Muscle layer of colon (tissue), 2 donors: Measurements from ENCODE around the gene EVA1A.

Experiments
- H3K27ac ChIP-seq: one replicate; pipeline ENCODE4 v1.7.0; 2013; ENCODE audit warnings: low read depth, mild to moderate bottlenecking, low read length, moderate library complexity
- H3K27me3 ChIP-seq, 2 donors: one replicate each; pipeline ENCODE4 v1.7.0; 2013; ENCODE audit warnings: low read length in 2 of 2, mild to moderate bottlenecking in 2 of 2; ENCODE audit not compliant: insufficient read depth in 2 of 2, control insufficient read depth in 1 of 2
- H3K36me3 ChIP-seq: one replicate; pipeline ENCODE4 v1.7.0; 2013; ENCODE audit warnings: mild to moderate bottlenecking, low read length; ENCODE audit not compliant: insufficient read depth
- H3K4me1 ChIP-seq: one replicate; pipeline ENCODE4 v1.7.0; 2013; ENCODE audit warnings: mild to moderate bottlenecking, low read length; ENCODE audit not compliant: insufficient read depth
- H3K4me3 ChIP-seq, 2 donors: one replicate each; pipeline ENCODE4 v1.7.0; 2013; ENCODE audit warnings: low read length in 2 of 2, low read depth in 1 of 2, mild to moderate bottlenecking in 1 of 2, moderate library complexity in 1 of 2
- H3K9ac ChIP-seq: one replicate; pipeline ENCODE4 v1.7.0; 2013; ENCODE audit warnings: low read length
- H3K9me3 ChIP-seq: one replicate; pipeline ENCODE4 v1.7.0; 2013; ENCODE audit warnings: mild to moderate bottlenecking, low read length
- donor health status: abdominal sarcoma.
- donor health status: Adenocarcinoma of cecum.

The EVA1A gene

DNA sequence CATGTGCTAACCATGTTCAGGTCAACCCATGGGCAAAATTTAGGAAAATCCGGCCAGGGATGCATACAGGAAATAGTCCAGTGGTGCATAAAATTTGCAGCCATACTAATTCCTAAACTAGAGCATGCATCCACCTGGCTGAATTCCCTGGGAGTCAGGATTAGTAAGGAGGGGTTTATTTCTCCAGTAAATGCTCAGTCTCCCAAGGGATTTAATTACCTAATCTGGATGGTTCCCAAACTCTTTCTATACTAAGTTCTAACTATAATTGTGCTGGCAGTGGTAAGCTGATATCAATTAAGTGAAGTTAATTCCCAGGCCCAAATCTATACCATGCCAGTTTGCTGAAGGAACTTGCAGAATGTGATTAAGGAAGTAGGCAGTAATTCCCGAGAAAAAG is 26.2 kb upstream of the EVA1A start:
- Histone ChIP-seq H3K4me3 (no peak overlapping the region), H3K36me3 (no peaks in the 10 kb centered on the region), H3K27ac (no peak overlapping the region), H3K4me1 (no peaks in the 10 kb centered on the region), H3K9ac (no peak overlapping the region), H3K9me3 (no peaks in the 10 kb centered on the region), H3K27me3 (no peaks in the 10 kb centered on the region)

DNA sequence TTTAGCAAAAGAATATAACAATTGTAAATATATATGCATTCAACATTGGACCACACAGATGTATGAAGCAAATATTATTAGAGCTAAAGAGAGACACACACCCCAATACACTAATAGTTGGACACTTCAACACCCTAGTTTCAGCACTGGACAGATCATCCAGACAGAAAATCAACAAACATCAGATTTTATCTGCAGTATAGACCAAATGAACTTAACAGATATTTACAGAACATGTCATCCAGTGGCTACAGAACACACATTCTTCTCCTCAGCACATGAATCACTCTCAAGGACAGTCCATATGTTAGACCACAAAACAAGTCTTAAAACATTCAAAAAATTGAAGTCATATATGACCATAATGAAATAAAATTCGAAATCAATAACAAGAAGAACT is 22.1 kb upstream of the EVA1A start:
- H3K4me1 ChIP-seq: no peaks in the 10 kb centered on the region
- H3K27ac ChIP-seq: no peak overlapping the region
- no peaks in the 10 kb centered on the region for H3K27me3 ChIP-seq
- no peak overlapping the region for H3K4me3 ChIP-seq
- H3K9me3 ChIP-seq: no peaks in the 10 kb centered on the region
- no peak overlapping the region for H3K9ac ChIP-seq
- no peaks in the 10 kb centered on the region for H3K36me3 ChIP-seq

DNA sequence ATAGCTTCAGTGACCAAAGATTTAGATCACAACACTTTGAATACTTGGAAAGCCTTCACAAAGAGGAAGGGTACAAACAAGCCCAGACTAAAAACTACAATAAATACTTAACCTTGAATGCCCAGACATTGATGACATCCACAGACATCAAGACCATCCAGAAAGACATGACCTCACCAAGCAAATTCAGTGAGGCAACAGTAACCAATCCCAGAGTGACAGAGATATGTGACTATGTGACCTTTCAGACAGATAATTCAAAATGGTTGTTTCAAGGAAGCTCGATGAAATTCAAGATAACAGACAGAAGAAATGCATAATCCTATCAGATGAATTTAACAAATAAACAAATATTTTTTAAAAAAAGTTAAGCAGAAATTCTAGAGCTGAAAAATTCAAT is 19.9 kb upstream of the EVA1A start:
- Histone ChIP-seq H3K9ac (no peak overlapping the region), H3K4me3 (no peak overlapping the region), H3K4me1 (no peaks in the 10 kb centered on the region), H3K27ac (no peak overlapping the region), H3K9me3 (no peaks in the 10 kb centered on the region), H3K27me3 (no peaks in the 10 kb centered on the region), H3K36me3 (no peaks in the 10 kb centered on the region)

GRCh38 chr2:75580156-75580555 is 19.4 kb upstream of the EVA1A start:
- Histone ChIP-seq H3K9me3 (no peaks in the 10 kb centered on the region), H3K4me3 (no peak overlapping the region), H3K9ac (no peak overlapping the region), H3K27ac (no peak overlapping the region), H3K36me3 (no peaks in the 10 kb centered on the region), H3K27me3 (no peaks in the 10 kb centered on the region), H3K4me1 (no peaks in the 10 kb centered on the region)

DNA sequence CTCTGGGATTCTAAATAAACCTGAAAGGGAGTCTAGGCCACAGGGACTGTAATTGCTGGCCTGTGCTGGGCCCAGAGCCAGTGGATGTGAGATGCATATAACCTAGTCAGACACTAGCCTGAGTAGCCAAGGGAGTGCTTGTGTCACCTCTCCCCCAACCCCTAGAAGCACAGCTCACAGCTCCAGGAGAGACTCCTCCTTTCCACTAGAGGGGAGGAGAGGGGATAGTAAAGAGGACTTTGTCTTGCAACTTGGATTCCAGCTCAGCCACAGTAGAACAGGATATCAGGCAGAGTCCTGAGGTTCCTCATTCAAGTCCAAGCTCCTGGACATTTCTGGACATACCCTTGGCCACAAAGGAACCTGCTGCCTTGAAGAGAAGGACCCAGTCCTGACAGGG is 18.4 kb upstream of the EVA1A start:
- Histone ChIP-seq H3K36me3 (no peaks in the 10 kb centered on the region), H3K4me1 (no peaks in the 10 kb centered on the region), H3K27me3 (no peaks in the 10 kb centered on the region), H3K9ac (no peak overlapping the region), H3K4me3 (no peak overlapping the region), H3K27ac (no peak overlapping the region), H3K9me3 (no peaks in the 10 kb centered on the region)

DNA sequence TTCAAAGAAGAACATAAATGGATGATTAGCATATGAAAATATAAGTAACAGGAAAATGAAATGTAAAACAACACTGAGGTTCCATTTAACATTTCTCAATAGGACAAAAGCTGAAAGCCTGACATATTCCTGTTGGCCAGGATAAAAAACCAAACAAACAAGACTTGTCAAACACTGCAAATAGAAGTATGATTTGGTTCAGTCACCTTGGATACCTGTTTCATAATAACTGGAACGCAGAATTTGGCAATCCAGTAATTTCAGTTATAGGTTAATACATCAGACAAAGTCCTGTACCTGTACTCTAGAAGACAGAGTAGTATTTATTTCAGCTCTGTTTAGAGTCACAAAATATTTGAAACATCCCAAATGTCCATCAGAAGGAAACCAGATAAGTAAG is 16.5 kb upstream of the EVA1A start:
- H3K9me3 ChIP-seq: no peaks in the 10 kb centered on the region
- no peak overlapping the region for H3K4me3 ChIP-seq
- no peaks in the 10 kb centered on the region for H3K27me3 ChIP-seq
- H3K4me1 ChIP-seq: no peaks in the 10 kb centered on the region
- H3K27ac ChIP-seq: no peak overlapping the region
- no peak overlapping the region for H3K9ac ChIP-seq
- no peaks in the 10 kb centered on the region for H3K36me3 ChIP-seq

DNA sequence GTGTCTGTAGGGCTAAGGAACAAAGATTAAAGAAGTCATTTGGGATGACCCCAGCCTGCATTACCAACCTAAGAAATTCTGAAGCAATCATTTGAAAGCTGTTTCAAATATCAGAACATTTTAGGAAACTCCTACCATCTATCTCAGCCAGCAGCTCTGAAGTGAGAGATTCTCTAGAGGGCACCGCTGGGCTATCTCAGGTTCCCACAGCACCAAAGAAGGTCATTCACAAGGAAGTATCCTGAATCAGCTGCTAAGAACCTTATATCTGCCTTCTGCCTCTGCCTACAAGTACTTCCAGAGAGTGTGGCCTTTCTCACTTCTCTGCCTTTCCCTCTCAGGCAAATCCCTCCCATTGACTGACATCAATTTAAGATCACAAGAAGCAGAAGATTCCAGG is 13.4 kb upstream of the EVA1A start:
- Histone ChIP-seq H3K4me1 (no peaks in the 10 kb centered on the region), H3K4me3 (no peak overlapping the region), H3K27me3 (no peaks in the 10 kb centered on the region), H3K36me3 (no peaks in the 10 kb centered on the region), H3K9ac (no peak overlapping the region), H3K9me3 (no peaks in the 10 kb centered on the region), H3K27ac (no peak overlapping the region)

GRCh38 chr2:75573145-75573878 is 12.6 kb upstream of the EVA1A start:
- Histone ChIP-seq H3K27me3 (no peaks in the 10 kb centered on the region), H3K4me1 (no peaks in the 10 kb centered on the region), H3K27ac (no peak overlapping the region), H3K9ac (no peak overlapping the region), H3K4me3 (no peak overlapping the region), H3K9me3 (no peaks in the 10 kb centered on the region), H3K36me3 (no peaks in the 10 kb centered on the region)

DNA sequence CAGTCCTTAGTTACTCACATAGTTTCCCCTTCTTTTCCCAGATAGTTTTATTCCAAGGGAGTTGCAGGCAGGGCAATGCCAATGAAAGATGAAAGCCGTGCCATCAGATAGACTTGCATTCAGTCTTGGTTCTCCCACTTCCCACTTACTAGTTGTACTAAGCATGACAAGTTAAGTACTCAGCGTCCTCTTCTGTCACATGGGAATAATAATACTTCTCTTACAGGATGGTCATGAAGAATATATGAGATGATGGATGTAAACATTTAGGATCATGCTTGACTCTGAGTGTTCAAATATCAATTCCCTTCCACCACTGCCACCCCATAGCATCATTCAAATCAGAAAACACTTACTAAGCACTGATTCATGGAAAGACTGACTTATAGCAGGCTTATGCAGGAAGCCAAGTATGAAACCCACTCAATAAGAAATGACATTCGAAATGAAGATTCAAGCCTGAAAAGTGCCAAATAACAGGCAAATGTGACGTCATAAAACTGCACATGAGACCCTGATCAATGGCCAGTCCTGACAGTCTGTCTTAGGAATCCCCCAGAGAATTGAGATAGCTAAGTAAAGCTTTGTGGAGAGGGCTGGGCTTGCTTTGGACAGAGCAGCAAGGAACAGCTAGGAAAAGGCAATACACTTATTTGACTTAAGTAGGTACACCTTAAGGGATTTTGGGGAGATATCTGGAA is 11.1 kb upstream of the EVA1A start:
- no peaks in the 10 kb centered on the region for H3K9me3 ChIP-seq
- no peak overlapping the region for H3K27ac ChIP-seq
- no peak overlapping the region for H3K9ac ChIP-seq
- H3K4me3 ChIP-seq: no peak overlapping the region
- no peaks in the 10 kb centered on the region for H3K27me3 ChIP-seq
- no peaks in the 10 kb centered on the region for H3K4me1 ChIP-seq
- H3K36me3 ChIP-seq: no peaks in the 10 kb centered on the region

- Histone ChIP-seq H3K36me3 (no peaks in the 10 kb centered on the region), H3K27ac (no peak overlapping the region), H3K27me3 (no peaks in the 10 kb centered on the region), H3K4me3 (no peak overlapping the region), H3K9me3 (no peaks in the 10 kb centered on the region), H3K4me1 (no peaks in the 10 kb centered on the region), H3K9ac (no peak overlapping the region)
Measured at GRCh38 chr2:75570948-75571729, 10.4 kb upstream of the EVA1A start.

- no peaks in the 10 kb centered on the region for H3K9me3 ChIP-seq
- no peaks in the 10 kb centered on the region for H3K36me3 ChIP-seq
- no peak overlapping the region for H3K9ac ChIP-seq
- no peaks in the 10 kb centered on the region for H3K27me3 ChIP-seq
- H3K4me3 ChIP-seq: no peak overlapping the region
- H3K27ac ChIP-seq: no peak overlapping the region
- H3K4me1 ChIP-seq: no peaks in the 10 kb centered on the region
Measured at GRCh38 chr2:75570024-75570947, 9.5 kb upstream of the EVA1A start.
